Astrocyte (in vitro differentiated cells and primary cell): ENCODE data around the gene HEATR9.

Source experiments
- CTCF ChIP-seq: IDR thresholded peaks from 2 replicates; pipeline ENCODE4 v1.5.1; 2011; ENCODE audit warnings: low read depth, mild to moderate bottlenecking, inconsistent platforms, low read length, moderate library complexity; ENCODE audit not compliant: insufficient read depth
- EZH2 ChIP-seq: IDR thresholded peaks from 2 replicates; pipeline ENCODE4 v1.6.1; 2012; ENCODE audit warnings: mild to moderate bottlenecking, low read length, inconsistent platforms; ENCODE audit not compliant: insufficient read depth

- TF ChIP-seq CTCF (no peak), EZH2 (no peak)
These were observed 2.5 kb upstream of the HEATR9 start for GRCh38 chr17:35870906-35871819.
